K562 (cell line): ENCODE data around the gene DAB2. TPM values are rescaled to one million over a fixed set of nuclear protein-coding genes. Genes with fewer than 3 reads are reported as not detected.

Source experiments
- ATAC-seq: fragments of 200-7000 bp; cut with Tn5 transposase; 3 replicates; pipeline ENCODE4 v1.9.1; 2020; ENCODE audit warnings: moderate library complexity
- BruUV-seq: library from RNA; stranded (reverse); fragments of 400-500 nt; replicated peaks from 2 replicates; lab custom pipeline; 2021; lab: Mats Ljungman, UMichigan
- CTCF ChIA-PET: fragments of 300-600 bp; formaldehyde crosslinking; extraction: SDS; loops from one replicate; lab custom pipeline; 2021; ENCODE audit warnings: low intra/inter-chr PET ratio; lab: Yijun Ruan, JAX
- POLR2A ChIA-PET: fragments of 300-600, 350-650 bp; sonication (Branson Sonifier 250); formaldehyde crosslinking; extraction: SDS; loops from one replicate; lab custom pipeline; 2021; ENCODE audit warnings: antibody characterized with exemption, inconsistent platforms; lab: Yijun Ruan, JAX
- DNase-seq, 4 experiments: peaks; one replicate each; pipeline versions ENCODE4 v3.0.0 to v3.0.0-alpha.2; 2011 to 2018; ENCODE audit warnings: low spot score in 3 of 4, mixed read lengths in 3 of 4; ENCODE audit errors: extremely low read depth in 1 of 4
- FAIRE-seq: peaks from 2 replicates; lab custom pipeline; 2011; peaks lifted over from hg19 to GRCh38; lab: Jason Lieb, UNC
- H2AFZ ChIP-seq: 2 replicates; pipeline ENCODE4 v1.6.0; 2011; ENCODE audit warnings: low read depth, low read length, control low read depth, inconsistent platforms
- H3K27ac ChIP-seq: fragments of 200-600 bp; 3 replicates; pipeline ENCODE4 v1.8.0; 2011; ENCODE audit warnings: low read depth, mild to moderate bottlenecking, control low read depth, inconsistent platforms, low read length, moderate library complexity, mixed read lengths; ENCODE audit errors: extremely low read depth
- H3K27me3 ChIP-seq, 2 experiments: fragments of 300-600 bp in 1 of 2; 2 replicates in 1 of 2; 3 replicates in 1 of 2; pipeline versions ENCODE4 v1.6.0 to v1.8.0; 2011; ENCODE audit warnings: inconsistent platforms in 2 of 2, low read length in 2 of 2, mild to moderate bottlenecking in 1 of 2, mixed read lengths in 1 of 2, moderate library complexity in 1 of 2; ENCODE audit not compliant: control insufficient read depth in 2 of 2, insufficient read depth in 2 of 2
- H3K36me3 ChIP-seq: fragments of 300-600 bp; 3 replicates; pipeline ENCODE4 v1.8.0; 2011; ENCODE audit warnings: mild to moderate bottlenecking, low read length, inconsistent platforms; ENCODE audit not compliant: control insufficient read depth, insufficient read depth
- H3K4me1 ChIP-seq, 2 experiments: fragments of 200-600 bp in 1 of 2; replicated peaks in 1 of 2; 2 replicates in 1 of 2; 3 replicates in 1 of 2; pipeline versions ENCODE4 v1.5.1 to v1.8.0; 2011; ENCODE audit warnings: inconsistent platforms in 2 of 2, low read length in 2 of 2, mild to moderate bottlenecking in 1 of 2, mixed read lengths in 1 of 2, moderate library complexity in 1 of 2; ENCODE audit not compliant: control insufficient read depth in 2 of 2, insufficient read depth in 2 of 2
- H3K4me2 ChIP-seq: 2 replicates; pipeline ENCODE4 v1.6.1; 2011; ENCODE audit warnings: low read length, control low read depth, inconsistent platforms, mixed read lengths; ENCODE audit not compliant: insufficient read depth
- H3K4me3 ChIP-seq: fragments of 200-600 bp; sonication (generic), shearing (Covaris generic); 2 replicates; pipeline ENCODE4 v1.5.1; 2016; ENCODE audit warnings: control low read depth, inconsistent platforms
- H3K79me2 ChIP-seq: fragments of 200-600 bp; 3 replicates; pipeline ENCODE4 v1.8.0; 2011; ENCODE audit warnings: low read length, inconsistent platforms; ENCODE audit not compliant: control insufficient read depth, insufficient read depth
- H3K9ac ChIP-seq, 2 experiments: 2 replicates each; pipeline versions ENCODE4 v1.6.0 to v1.6.1; 2011; ENCODE audit warnings: low read depth in 2 of 2, low read length in 2 of 2, control low read depth in 1 of 2, inconsistent platforms in 1 of 2, mild to moderate bottlenecking in 1 of 2, mixed read lengths in 1 of 2; ENCODE audit not compliant: insufficient read depth in 1 of 2
- H3K9me1 ChIP-seq: one replicate; pipeline ENCODE4 v1.6.0; 2011; ENCODE audit warnings: inconsistent platforms, mild to moderate bottlenecking, low read length, moderate library complexity; ENCODE audit not compliant: control insufficient read depth, insufficient read depth
- H3K9me3 ChIP-seq: replicated peaks from 2 replicates; pipeline ENCODE4 v1.5.1; 2011; ENCODE audit warnings: low read depth, low read length, inconsistent platforms; ENCODE audit not compliant: control insufficient read depth, insufficient read depth
- H4K20me1 ChIP-seq: replicated peaks from 2 replicates; pipeline ENCODE4 v1.6.1; 2011; ENCODE audit warnings: low read length, inconsistent platforms, mixed read lengths; ENCODE audit not compliant: control insufficient read depth, insufficient read depth
- CEBPG ChIP-seq, 3 experiments: fragments of 200-800 bp in 1 of 3; sonication (Bioruptor generic) in 1 of 3; sonication (generic) in 1 of 3; formaldehyde crosslinking in 1 of 3; IDR thresholded peaks in 2 of 3; conservative IDR thresholded peaks in 1 of 3; 2 replicates each; pipeline versions ENCODE4 v1.6.1 to v1.8.0; 2016 to 2022; ENCODE audit warnings: missing compliant biosample characterization in 2 of 3, missing genetic modification characterization in 2 of 3, mild to moderate bottlenecking in 1 of 3, missing genetic modification reagents in 1 of 3
- CSDE1 ChIP-seq, 2 experiments: fragments of 450-650 bp; IDR thresholded peaks; 2 replicates each; pipeline ENCODE4 v1.6.1; 2016; ENCODE audit warnings: mild to moderate bottlenecking in 1 of 2
- HINFP ChIP-seq: fragments of 450-650 bp; conservative IDR thresholded peaks from 2 replicates; pipeline ENCODE4 v1.6.1; 2016; ENCODE audit warnings: missing genetic modification characterization, low read depth, mild to moderate bottlenecking, control low read depth, missing compliant biosample characterization
- MAX ChIP-seq: sonication (generic); formaldehyde crosslinking; IDR thresholded peaks from 2 replicates; pipeline ENCODE4 v1.9.0; 2022; ENCODE audit warnings: mild to moderate bottlenecking, missing genetic modification reagents
- POLR2G ChIP-seq: fragments of 200-400 bp; formaldehyde crosslinking; IDR thresholded peaks from 2 replicates; pipeline ENCODE4 v1.6.1; 2017; ENCODE audit warnings: low read depth, mild to moderate bottlenecking, antibody characterized with exemption, low read length, moderate library complexity
- POLR2H ChIP-seq: IDR thresholded peaks from 2 replicates; pipeline ENCODE4 v1.6.1; 2016; ENCODE audit warnings: missing genetic modification characterization, low read depth, mild to moderate bottlenecking, control low read depth, missing compliant biosample characterization, moderate library complexity
- RB1 ChIP-seq: fragments of 450-650 bp; IDR thresholded peaks from 2 replicates; pipeline ENCODE4 v1.6.1; 2017; ENCODE audit warnings: low read depth, mild to moderate bottlenecking
- SMARCC2 ChIP-seq: fragments of 450-650 bp; IDR thresholded peaks from 2 replicates; pipeline ENCODE4 v1.6.1; 2017; ENCODE audit warnings: antibody characterized with exemption, moderate library complexity, mild to moderate bottlenecking, low read depth
- XRCC4 ChIP-seq: IDR thresholded peaks from one replicate; pipeline ENCODE4 v1.6.1; 2011; ENCODE audit not compliant: insufficient read depth, insufficient read length; ENCODE audit errors: extremely low read depth
- ZBTB49 ChIP-seq: sonication (generic); formaldehyde crosslinking; IDR thresholded peaks from 2 replicates; pipeline ENCODE4 v1.8.0; 2022; ENCODE audit warnings: missing genetic modification reagents, mild to moderate bottlenecking, borderline replicate concordance
- ZNF124 ChIP-seq: sonication (generic); formaldehyde crosslinking; IDR thresholded peaks from 2 replicates; pipeline ENCODE4 v1.8.1; 2022; ENCODE audit warnings: missing genetic modification reagents
- ZNF316 ChIP-seq: fragments of 450-650 bp; IDR thresholded peaks from 2 replicates; pipeline ENCODE4 v1.6.1; 2016
- WGBS: fragments of 100-300 bp; shearing (Covaris generic); methylation state at CpG from one replicate; pipeline ENCODE4 v1.1.6; 2016; ENCODE audit warnings: low coverage, mixed read lengths; ENCODE audit not compliant: insufficient coverage; ENCODE audit errors: missing lambda C conversion rate; 5-methylcytosine and 5-hydroxymethylcytosine counted together
- in situ Hi-C: fragments of 300-500 bp; cut with MboI; formaldehyde crosslinking; loops from 4 replicates; pipeline ENCODE4 v1.15.0; 2018; ENCODE audit warnings: inconsistent platforms, mixed read lengths
- intact Hi-C: fragments of 100-400 bp; cut with micrococcal nuclease; formaldehyde crosslinking; loops from 2 replicates; pipeline ENCODE4 v1.14.2; 2022
- polyA plus RNA-seq, 8 experiments: library from polyadenylated mRNA; depleted of rRNA in 4 of 8; stranded (reverse) in 5 of 8; unstranded in 3 of 8; fragments of >200 nt; fragmentation: Nextera tagmentation in 2 of 8; fragmentation: Illumina TruSeq in 1 of 8; extraction: Ambion mirVana in 2 of 8; extraction: Trizol in 1 of 8; gene quantifications; 2 replicates each; pipeline versions ENCODE4 v1.2.1 to v1.2.3, GENCODE V29; 2011 to 2014; ENCODE audit warnings: inconsistent platforms in 1 of 8, missing spikeins in 1 of 8
- total RNA-seq, 7 experiments: library from RNA; depleted of rRNA in 6 of 7; stranded (reverse); fragments of >200 nt in 6 of 7; fragmentation: Illumina TruSeq in 2 of 7; extraction: Trizol in 2 of 7; gene quantifications; 2 replicates each; pipeline versions ENCODE4 v1.2.1 to v1.2.3, GENCODE V29; 2011 to 2021; ENCODE audit warnings: low replicate concordance in 1 of 7

The DAB2 gene
- total and polyA plus RNA-seq, 9 of the 15 experiments (the other 6 are each of a cell fraction or from before 2014, with no cell fraction given) = 6.6 to 29.9 (median 24.1) TPM

GRCh38 chr5:39412721-39413394, 11.9 kb downstream of the DAB2 start:
- H3K4me2 ChIP-seq = no peak overlapping the region
- intact Hi-C loops = no loop called here
- CTCF ChIA-PET = no interaction called here

GRCh38 chr5:39411985-39412384, 12.8 kb downstream of the DAB2 start:
- no peak for ATAC-seq
- CTCF ChIA-PET = no interaction called here
- in situ Hi-C loops = no loop called here
- TF ChIP-seq CSDE1 (IDR thresholded peaks at IDR 0.05) (no peak), RB1 (no peak), POLR2G (no peak), ZBTB49 (no peak), ZNF124 (CRISPR knock-in tag) (no peak), SMARCC2 (no peak), XRCC4 (no peak), MAX (CRISPR knock-in tag) (no peak), ZNF316 (no peak), HINFP (tag) (no peak)

More at GRCh38 chr5:39412721-39413394, 11.9 kb downstream of the DAB2 start:
- Histone ChIP-seq H3K9me3 (no peaks in the 10 kb centered on the region), H3K27me3 (no peaks in the 10 kb centered on the region), H3K36me3 (no peaks in the 10 kb centered on the region), H3K9ac (no peak overlapping the region), H2AFZ (no peak overlapping the region), H3K4me3 (no peak overlapping the region), H3K79me2 (no peaks in the 10 kb centered on the region), H3K4me1 (no peaks in the 10 kb centered on the region), H4K20me1 (no peaks in the 10 kb centered on the region), H3K27ac (no peak overlapping the region), H3K9me1 (no peaks in the 10 kb centered on the region)
- 28% methylated on average over 5 of the region's 5 CpGs for WGBS
- POLR2A ChIA-PET = interaction anchor here (0.6 to 10.1 kb wide), 4 partner anchors 10 to 1030 kb away, joined by 3 to 84 read pairs (median 36); partner anchors contain the start of gene DAB2
- DNase-seq (no peak), FAIRE-seq (no peak), ATAC-seq (peak; percentile 32; the same call in 2 of the 3 replicates)
- TF ChIP-seq POLR2H (tag) (no peak), CEBPG (CRISPR knock-in tag; IDR thresholded peaks at IDR 0.05) (no peak), CEBPG (tag; conservative IDR thresholded peaks at IDR 0.05 in 1 of 2, IDR thresholded peaks at IDR 0.05 in 1 of 2) (0 out of 4 replicates have a peak, but pooled peaks of 1 of the 2 experiments have one; percentile 18)
- BruUV-seq = no TSS peak
- in situ Hi-C loops = no loop called here

More at GRCh38 chr5:39411985-39412384, 12.8 kb downstream of the DAB2 start:
- Histone ChIP-seq H3K27me3 (no peaks in the 10 kb centered on the region), H3K27ac (no peak overlapping the region), H3K9ac (no peak overlapping the region), H2AFZ (no peak overlapping the region), H3K36me3 (no peaks in the 10 kb centered on the region), H3K9me3 (no peaks in the 10 kb centered on the region), H3K4me2 (no peak overlapping the region), H3K9me1 (no peaks in the 10 kb centered on the region), H4K20me1 (no peaks in the 10 kb centered on the region), H3K4me1 (no peaks in the 10 kb centered on the region), H3K79me2 (no peaks in the 10 kb centered on the region), H3K4me3 (no peak overlapping the region)
- DNase-seq (no peak), FAIRE-seq (no peak)
- BruUV-seq = no TSS peak
- WGBS = 67% methylated on average over 4 of the region's 4 CpGs
- intact Hi-C loops = no loop called here
- POLR2A ChIA-PET = interaction anchor here (0.7 to 10.1 kb wide), 3 partner anchors 9 to 16 kb away, joined by 3 to 84 read pairs (median 67); partner anchors contain the start of gene DAB2
